Gastroesophageal sphincter (tissue), 3 donors: ENCODE results near the gene AK3.

ENCODE experiments used
- CTCF ChIP-seq, 4 experiments: fragments of 200-600 bp in 2 of 4; fragments of 450-650 bp in 2 of 4; sonication (generic) in 1 of 4; IDR thresholded peaks; one replicate each; pipeline ENCODE4 v1.5.1; 2017 to 2019; ENCODE audit warnings: antibody characterized with exemption in 4 of 4, mild to moderate bottlenecking in 2 of 4, moderate library complexity in 2 of 4
- EP300 ChIP-seq: sonication (generic); formaldehyde crosslinking; IDR thresholded peaks from one replicate; pipeline ENCODE4 v1.6.1; 2017; ENCODE audit warnings: antibody characterized with exemption, mild to moderate bottlenecking
- POLR2A ChIP-seq, 2 donors: fragments of 450-650 bp; IDR thresholded peaks; one replicate each; pipeline ENCODE4 v1.6.1; 2017; ENCODE audit warnings: antibody characterized with exemption in 2 of 2, mild to moderate bottlenecking in 2 of 2, moderate library complexity in 1 of 2
- POLR2AphosphoS5 ChIP-seq: sonication (generic); formaldehyde crosslinking; IDR thresholded peaks from one replicate; pipeline ENCODE4 v1.6.1; 2017; ENCODE audit warnings: antibody characterized with exemption

GRCh38 chr9:4760122-4760521 is 19.1 kb upstream of the AK3 start:
- TF ChIP-seq POLR2A (IDR thresholded peaks at IDR 0.05), result no peak
- TF ChIP-seq CTCF (IDR thresholded peaks at IDR 0.05), result no peak
- no peak for TF ChIP-seq POLR2AphosphoS5
- TF ChIP-seq EP300, result no peak
